Esophagus squamous epithelium (tissue), 5 donors: ENCODE measurements around the gene ADA. TPM values are rescaled to one million over a fixed set of nuclear protein-coding genes. Genes with fewer than 3 reads are reported as not detected.

Experiments used
- DNase-seq: peaks from one replicate; lab custom pipeline; 2025; lab: John Stamatoyannopoulos, UW
- H3K27ac ChIP-seq, 4 donors: fragments of 200-600 bp; sonication (generic); one replicate each; pipeline ENCODE4 v1.5.1; 2016 to 2019; ENCODE audit warnings: mild to moderate bottlenecking in 1 of 4
- H3K27me3 ChIP-seq, 4 donors: fragments of 200-600 bp; sonication (generic); 1 replicate in 3 of 4; 2 replicates in 1 of 4; pipeline versions ENCODE4 v1.5.1 to v1.6.0; 2017 to 2021; ENCODE audit warnings: antibody characterized with exemption in 1 of 4
- H3K36me3 ChIP-seq, 3 donors: fragments of 200-600 bp; sonication (generic); one replicate each; pipeline ENCODE4 v1.5.1; 2016 to 2019
- H3K4me1 ChIP-seq, 3 donors: fragments of 200-600 bp; sonication (generic); one replicate each; pipeline ENCODE4 v1.5.1; 2017 to 2019
- H3K4me3 ChIP-seq, 4 donors: fragments of 200-600 bp; sonication (generic); 1 replicate in 3 of 4; 2 replicates in 1 of 4; pipeline ENCODE4 v1.5.1; 2016 to 2019; ENCODE audit warnings: mild to moderate bottlenecking in 2 of 4, moderate library complexity in 1 of 4
- H3K9me3 ChIP-seq, 3 donors: fragments of 200-600 bp; sonication (generic); one replicate each; pipeline ENCODE4 v1.5.1; 2016 to 2019
- POLR2A ChIP-seq, 4 donors: fragments of 450-650 bp; IDR thresholded peaks; one replicate each; pipeline ENCODE4 v1.6.1; 2017; ENCODE audit warnings: antibody characterized with exemption in 4 of 4, mild to moderate bottlenecking in 4 of 4, moderate library complexity in 3 of 4
- whole genome bisulfite sequencing, 2 donors: methylation state at CpG; one replicate each; pipeline ENCODE4 v1.1.5; 2018; 5-methylcytosine and 5-hydroxymethylcytosine counted together
- intact Hi-C: fragments of 100-400 bp; cut with DNase I; formaldehyde crosslinking; loops from one replicate; pipeline ENCODE4 v1.15.0; 2022
- total RNA-seq, 4 donors: library from RNA; depleted of rRNA; stranded (reverse); fragments of >200 nt; gene quantifications; one replicate each; pipeline ENCODE4 v1.1.0, GENCODE V29; 2016
- TF ChIP-seq, protein P1 (sequence below), 6 experiments: fragments of 450-650 bp in 4 of 6; fragments of 200-600 bp in 2 of 6; sonication (generic) in 2 of 6; IDR thresholded peaks; one replicate each; pipeline ENCODE4 v1.5.1; 2016 to 2019; ENCODE audit warnings: antibody characterized with exemption in 6 of 6, mild to moderate bottlenecking in 4 of 6, moderate library complexity in 4 of 6
- donor health status: DM: yes; HTN: yes; CAD: no.

Gene ADA
- total RNA-seq, 4 donors from 2014 or later = 3.8 to 31.7 (median 15.7) TPM

- H3K36me3 ChIP-seq = peaks cover 0 to 7% (median 0%) of the 10 kb centered on the region in 3 donors
- peak overlapping the region in 2 of 4 donors; percentile 7 to 66 for H3K4me3 ChIP-seq
- no peak for DNase-seq
- no peaks in the 10 kb centered on the region for H3K27me3 ChIP-seq
- peaks cover 0 to 57% (median 39%) of the 10 kb centered on the region in 3 donors for H3K4me1 ChIP-seq
- intact Hi-C loops = no loop called here
- peak overlapping the region; percentile 23 to 83 (median 81) for H3K27ac ChIP-seq
- no peaks in the 10 kb centered on the region for H3K9me3 ChIP-seq
- TF ChIP-seq, protein P1, sequence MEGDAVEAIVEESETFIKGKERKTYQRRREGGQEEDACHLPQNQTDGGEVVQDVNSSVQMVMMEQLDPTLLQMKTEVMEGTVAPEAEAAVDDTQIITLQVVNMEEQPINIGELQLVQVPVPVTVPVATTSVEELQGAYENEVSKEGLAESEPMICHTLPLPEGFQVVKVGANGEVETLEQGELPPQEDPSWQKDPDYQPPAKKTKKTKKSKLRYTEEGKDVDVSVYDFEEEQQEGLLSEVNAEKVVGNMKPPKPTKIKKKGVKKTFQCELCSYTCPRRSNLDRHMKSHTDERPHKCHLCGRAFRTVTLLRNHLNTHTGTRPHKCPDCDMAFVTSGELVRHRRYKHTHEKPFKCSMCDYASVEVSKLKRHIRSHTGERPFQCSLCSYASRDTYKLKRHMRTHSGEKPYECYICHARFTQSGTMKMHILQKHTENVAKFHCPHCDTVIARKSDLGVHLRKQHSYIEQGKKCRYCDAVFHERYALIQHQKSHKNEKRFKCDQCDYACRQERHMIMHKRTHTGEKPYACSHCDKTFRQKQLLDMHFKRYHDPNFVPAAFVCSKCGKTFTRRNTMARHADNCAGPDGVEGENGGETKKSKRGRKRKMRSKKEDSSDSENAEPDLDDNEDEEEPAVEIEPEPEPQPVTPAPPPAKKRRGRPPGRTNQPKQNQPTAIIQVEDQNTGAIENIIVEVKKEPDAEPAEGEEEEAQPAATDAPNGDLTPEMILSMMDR (IDR thresholded peaks at IDR 0.05) = no peak
- TF ChIP-seq POLR2A (IDR thresholded peaks at IDR 0.05) = no peak
- 70 to 81% methylated on average over 5 to 6 of the region's 6 CpGs for WGBS, 2 donors
Observed at GRCh38 chr20:44585057-44585963, 66.2 kb downstream of the ADA start.

- H3K9me3 ChIP-seq = no peaks in the 10 kb centered on the region
- H3K36me3 ChIP-seq = no peaks in the 10 kb centered on the region
- intact Hi-C loops = no loop called here
- peak overlapping the region; percentile 73 to 90 (median 82) for H3K27ac ChIP-seq
- H3K4me3 ChIP-seq = peak overlapping the region in 3 of 4 donors; percentile 36 to 66 (median 38)
- 53 to 80% methylated on average over 4 of the region's 4 CpGs for WGBS, 2 donors
- H3K27me3 ChIP-seq = no peaks in the 10 kb centered on the region
- H3K4me1 ChIP-seq = peaks cover 0 to 68% (median 47%) of the 10 kb centered on the region in 3 donors
- DNase-seq = no peak
- TF ChIP-seq, protein P1 (IDR thresholded peaks at IDR 0.05) = peak in 1 of 6 experiments; percentile 8
- no peak for TF ChIP-seq POLR2A (IDR thresholded peaks at IDR 0.05)
Observed at GRCh38 chr20:44584162-44584561, 67.3 kb downstream of the ADA start.

GRCh38 chr20:44583157-44583556, 68.3 kb downstream of the ADA start:
- Histone ChIP-seq H3K9me3 (no peaks in the 10 kb centered on the region), H3K27me3 (no peaks in the 10 kb centered on the region), H3K27ac (peak overlapping the region; percentile 73 to 90 (median 82)), H3K4me3 (peak overlapping the region; percentile 1 to 66 (median 37)), H3K36me3 (no peaks in the 10 kb centered on the region), H3K4me1 (peaks cover 0 to 71% (median 48%) of the 10 kb centered on the region in 3 donors)
- no peak for DNase-seq
- 43 to 82% methylated on average over 1 of the region's 1 CpG for WGBS, 2 donors
- intact Hi-C loops = no loop called here
- TF ChIP-seq, protein P1 (IDR thresholded peaks at IDR 0.05) = no peak
- TF ChIP-seq POLR2A (IDR thresholded peaks at IDR 0.05) = no peak

- intact Hi-C loops = no loop called here
- Histone ChIP-seq H3K9me3 (no peaks in the 10 kb centered on the region), H3K27ac (peak within 1 kb of the TSS; percentile 73 to 90 (median 82)), H3K36me3 (no peaks in the 10 kb centered on the region), H3K4me3 (peak within 1 kb of the TSS; percentile 1 to 66 (median 37)), H3K4me1 (peaks cover 0 to 67% (median 43%) of the 10 kb centered on the region in 3 donors), H3K27me3 (no peaks in the 10 kb centered on the region)
- TF ChIP-seq POLR2A (IDR thresholded peaks at IDR 0.05) = peak in 2 of 4 donors; percentile 47 to 58
- TF ChIP-seq, protein P1 (IDR thresholded peaks at IDR 0.05) = no peak
- WGBS, 2 donors = 34 to 62% methylated on average over 6 of the region's 6 CpGs
- no peak for DNase-seq
Observed at GRCh38 chr20:44582311-44583025, 69.0 kb downstream of the ADA start, which contains the start of gene PKIG. TSS of gene PKIG (plus strand) at chr20:44582579. CDS start at chr20:44614557, 31,978 bp downstream.
